IMR-90 (cell line): Measurements from ENCODE around the gene ENTPD3.

Experiments used
- BHLHE40 ChIP-seq: fragments of 150-350 bp; IDR thresholded peaks from 2 replicates; pipeline ENCODE4 v1.6.1; 2016; ENCODE audit warnings: mild to moderate bottlenecking, low read depth, low read length
- CEBPB ChIP-seq: IDR thresholded peaks from 2 replicates; pipeline ENCODE4 v1.6.1; 2012; ENCODE audit warnings: low read depth, low read length, improper control_type of control experiment
- FOS ChIP-seq: fragments of 150-350 bp; IDR thresholded peaks from 2 replicates; pipeline ENCODE4 v1.6.1; 2016; ENCODE audit warnings: low read depth, low read length
- MAFK ChIP-seq: IDR thresholded peaks from 2 replicates; pipeline ENCODE4 v1.6.1; 2012; ENCODE audit warnings: low read depth, low read length, improper control_type of control experiment
- MAZ ChIP-seq: IDR thresholded peaks from 2 replicates; pipeline ENCODE4 v1.6.1; 2012; ENCODE audit warnings: low read depth, mild to moderate bottlenecking, low read length, improper control_type of control experiment, moderate library complexity, borderline replicate concordance
- MXI1 ChIP-seq: IDR thresholded peaks from 2 replicates; pipeline ENCODE4 v1.6.1; 2012; ENCODE audit warnings: low read depth, mild to moderate bottlenecking, low read length, moderate library complexity, borderline replicate concordance
- NFE2L2 ChIP-seq: fragments of 150-350 bp; IDR thresholded peaks from 2 replicates; pipeline ENCODE4 v1.6.1; 2016; ENCODE audit warnings: low read depth, mild to moderate bottlenecking, low read length
- POLR2A ChIP-seq: IDR thresholded peaks from 2 replicates; pipeline ENCODE4 v1.6.1; 2012; ENCODE audit warnings: mild to moderate bottlenecking, low read depth, low read length
- RAD21 ChIP-seq: IDR thresholded peaks from 2 replicates; pipeline ENCODE4 v1.6.1; 2012; ENCODE audit warnings: low read length, improper control_type of control experiment
- RCOR1 ChIP-seq: IDR thresholded peaks from 2 replicates; pipeline ENCODE4 v1.6.1; 2012; ENCODE audit warnings: mild to moderate bottlenecking, low read length, improper control_type of control experiment; ENCODE audit not compliant: insufficient replicate concordance
- RFX5 ChIP-seq: IDR thresholded peaks from 2 replicates; pipeline ENCODE4 v1.8.0; 2012; ENCODE audit warnings: low read depth, mild to moderate bottlenecking, low read length, moderate library complexity
- SMC3 ChIP-seq: fragments of 150-350 bp; IDR thresholded peaks from 2 replicates; pipeline ENCODE4 v1.6.1; 2016; ENCODE audit warnings: low read depth, mild to moderate bottlenecking, antibody characterized with exemption, low read length, moderate library complexity
- TF ChIP-seq, protein P1 (sequence below): conservative IDR thresholded peaks from 2 replicates; pipeline ENCODE4 v1.5.1; 2012; ENCODE audit warnings: mild to moderate bottlenecking, low read depth, low read length, improper control_type of control experiment
- TF ChIP-seq, protein P2 (sequence below): fragments of 150-350 bp; IDR thresholded peaks from 2 replicates; pipeline ENCODE4 v1.6.1; 2017; ENCODE audit warnings: mild to moderate bottlenecking, antibody characterized with exemption, low read length, low read depth

DNA sequence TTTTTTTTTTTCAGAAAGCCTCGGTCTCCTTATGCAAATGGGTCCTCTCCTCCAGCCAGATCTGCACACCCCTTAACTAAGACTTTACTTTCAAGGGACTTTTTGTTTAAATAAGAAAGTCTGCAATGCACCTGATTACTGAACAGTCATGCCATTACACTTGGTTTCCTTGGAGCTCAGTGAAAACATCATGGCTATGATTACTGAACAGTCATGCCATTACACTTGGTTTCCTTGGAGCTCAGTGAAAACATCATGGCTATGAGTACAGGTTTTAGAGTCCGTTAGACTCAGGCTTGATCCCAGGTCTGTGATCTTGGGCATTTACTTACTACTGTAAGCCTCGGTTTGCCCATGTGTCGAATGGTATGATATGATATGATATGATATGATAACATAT lies 10.1 kb downstream of the ENTPD3 start:
- TF ChIP-seq, protein P1, sequence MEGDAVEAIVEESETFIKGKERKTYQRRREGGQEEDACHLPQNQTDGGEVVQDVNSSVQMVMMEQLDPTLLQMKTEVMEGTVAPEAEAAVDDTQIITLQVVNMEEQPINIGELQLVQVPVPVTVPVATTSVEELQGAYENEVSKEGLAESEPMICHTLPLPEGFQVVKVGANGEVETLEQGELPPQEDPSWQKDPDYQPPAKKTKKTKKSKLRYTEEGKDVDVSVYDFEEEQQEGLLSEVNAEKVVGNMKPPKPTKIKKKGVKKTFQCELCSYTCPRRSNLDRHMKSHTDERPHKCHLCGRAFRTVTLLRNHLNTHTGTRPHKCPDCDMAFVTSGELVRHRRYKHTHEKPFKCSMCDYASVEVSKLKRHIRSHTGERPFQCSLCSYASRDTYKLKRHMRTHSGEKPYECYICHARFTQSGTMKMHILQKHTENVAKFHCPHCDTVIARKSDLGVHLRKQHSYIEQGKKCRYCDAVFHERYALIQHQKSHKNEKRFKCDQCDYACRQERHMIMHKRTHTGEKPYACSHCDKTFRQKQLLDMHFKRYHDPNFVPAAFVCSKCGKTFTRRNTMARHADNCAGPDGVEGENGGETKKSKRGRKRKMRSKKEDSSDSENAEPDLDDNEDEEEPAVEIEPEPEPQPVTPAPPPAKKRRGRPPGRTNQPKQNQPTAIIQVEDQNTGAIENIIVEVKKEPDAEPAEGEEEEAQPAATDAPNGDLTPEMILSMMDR, result no peak
- TF ChIP-seq MXI1 (no peak), POLR2A (no peak), FOS (no peak), MAZ (no peak), SMC3 (no peak), CEBPB (no peak), MAFK (no peak), RCOR1 (no peak), RAD21 (no peak), NFE2L2 (no peak), RFX5 (no peak), BHLHE40 (no peak)
- TF ChIP-seq, protein P2, sequence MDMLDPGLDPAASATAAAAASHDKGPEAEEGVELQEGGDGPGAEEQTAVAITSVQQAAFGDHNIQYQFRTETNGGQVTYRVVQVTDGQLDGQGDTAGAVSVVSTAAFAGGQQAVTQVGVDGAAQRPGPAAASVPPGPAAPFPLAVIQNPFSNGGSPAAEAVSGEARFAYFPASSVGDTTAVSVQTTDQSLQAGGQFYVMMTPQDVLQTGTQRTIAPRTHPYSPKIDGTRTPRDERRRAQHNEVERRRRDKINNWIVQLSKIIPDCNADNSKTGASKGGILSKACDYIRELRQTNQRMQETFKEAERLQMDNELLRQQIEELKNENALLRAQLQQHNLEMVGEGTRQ, result no peak
